Gastrocnemius medialis (tissue), 4 donors: ENCODE data around the gene SLC44A1. TPM values are rescaled to one million over a fixed set of nuclear protein-coding genes. Genes with fewer than 3 reads are reported as not detected.
A peak's percentile ranks its signal among the peaks of the same experiment; 100 is the strongest.

Source experiments
- ATAC-seq, 2 donors: fragments of 150-250 bp; one replicate each; pipeline ENCODE4 v1.9.1; 2016
- DNase-seq, 2 donors: peaks; one replicate each; pipeline ENCODE4 v3.0.0-alpha.2; 2019
- H3K27ac ChIP-seq, 4 donors: fragments of 200-600 bp; sonication (generic); 1 replicate in 1 of 4; 2 replicates in 3 of 4; pipeline ENCODE4 v1.5.1; 2016 to 2018; ENCODE audit warnings: mild to moderate bottlenecking in 2 of 4, moderate library complexity in 1 of 4
- H3K27me3 ChIP-seq, 3 donors: fragments of 200-600 bp; sonication (generic) in 2 of 3; 1 replicate in 1 of 3; 2 replicates in 2 of 3; pipeline versions ENCODE4 v1.5.1 to v1.6.0; 2016 to 2019; ENCODE audit warnings: mild to moderate bottlenecking in 1 of 3, moderate library complexity in 1 of 3
- H3K36me3 ChIP-seq, 2 donors: fragments of 200-600 bp; sonication (generic) in 1 of 2; one replicate each; pipeline ENCODE4 v1.5.1; 2017 to 2018
- H3K4me1 ChIP-seq, 2 donors: fragments of 200-600 bp; sonication (generic) in 1 of 2; one replicate each; pipeline ENCODE4 v1.5.1; 2016 to 2017; ENCODE audit warnings: mild to moderate bottlenecking in 2 of 2
- H3K4me3 ChIP-seq, 4 donors: fragments of 200-600 bp; sonication (generic) in 3 of 4; 1 replicate in 1 of 4; 2 replicates in 3 of 4; pipeline ENCODE4 v1.5.1; 2016 to 2019; ENCODE audit warnings: mild to moderate bottlenecking in 2 of 4
- H3K9me3 ChIP-seq, 3 donors: fragments of 200-600 bp; sonication (generic) in 2 of 3; 1 replicate in 1 of 3; 2 replicates in 2 of 3; pipeline ENCODE4 v1.5.1; 2016 to 2019
- CTCF ChIP-seq, 5 experiments: fragments of 450-650 bp in 3 of 5; fragments of 200-600 bp in 2 of 5; sonication (generic) in 2 of 5; IDR thresholded peaks in 4 of 5; conservative IDR thresholded peaks in 1 of 5; 1 replicate in 4 of 5; 2 replicates in 1 of 5; pipeline ENCODE4 v1.5.1; 2016 to 2019; ENCODE audit warnings: antibody characterized with exemption in 5 of 5, mild to moderate bottlenecking in 3 of 5, moderate library complexity in 3 of 5
- POLR2A ChIP-seq, 2 donors: fragments of 450-650 bp; IDR thresholded peaks; one replicate each; pipeline ENCODE4 v1.6.1; 2017; ENCODE audit warnings: antibody characterized with exemption in 2 of 2, mild to moderate bottlenecking in 2 of 2, moderate library complexity in 2 of 2
- in situ Hi-C, 4 donors: fragments of 200-750 bp; cut with MboI; loops; one replicate each; pipeline versions ENCODE4 v1.15.0 to v1.8.0; 2017; ENCODE audit warnings: low sequenced_read_pairs in 4 of 4
- intact Hi-C: fragments of 100-400 bp; cut with DNase I; formaldehyde crosslinking; loops from one replicate; pipeline ENCODE4 v1.15.1; 2023; ENCODE audit warnings: low total_unique reads
- total RNA-seq, 4 donors: library from RNA; depleted of rRNA; stranded (reverse); fragments of >200 nt; gene quantifications; one replicate each; pipeline versions ENCODE4 v1.1.0 to v1.2.3, GENCODE V29; 2016

SLC44A1 gene
- total RNA-seq, 4 donors from 2014 or later, result 5.4 to 15.9 (median 11.3) TPM

- TF ChIP-seq CTCF (IDR thresholded peaks at IDR 0.05 in 4 of 5, conservative IDR thresholded peaks at IDR 0.05 in 1 of 5) (no peak), POLR2A (IDR thresholded peaks at IDR 0.05) (no peak)
- ATAC-seq (no peak), DNase-seq (no peak)
- intact Hi-C loops, result no loop called here
- no peak overlapping the region for H3K27ac ChIP-seq
- peaks cover 0 to 29% of the 10 kb centered on the region in 2 donors for H3K36me3 ChIP-seq
- no peaks in the 10 kb centered on the region for H3K27me3 ChIP-seq
- H3K4me1 ChIP-seq, result no peaks in the 10 kb centered on the region
- no peak overlapping the region for H3K4me3 ChIP-seq
- H3K9me3 ChIP-seq, result no peaks in the 10 kb centered on the region
- in situ Hi-C loops, result loop anchor here in 3 of 4 donors (5.0 to 25.0 kb wide), 4 partner anchors 46 to 214 kb away; partner anchors contain the start of genes FKTN (in 1 of the 3) and TMEM38B (in 1 of the 3)
Observed at GRCh38 chr9:105473221-105473620, 228.8 kb downstream of the SLC44A1 start.

DNA sequence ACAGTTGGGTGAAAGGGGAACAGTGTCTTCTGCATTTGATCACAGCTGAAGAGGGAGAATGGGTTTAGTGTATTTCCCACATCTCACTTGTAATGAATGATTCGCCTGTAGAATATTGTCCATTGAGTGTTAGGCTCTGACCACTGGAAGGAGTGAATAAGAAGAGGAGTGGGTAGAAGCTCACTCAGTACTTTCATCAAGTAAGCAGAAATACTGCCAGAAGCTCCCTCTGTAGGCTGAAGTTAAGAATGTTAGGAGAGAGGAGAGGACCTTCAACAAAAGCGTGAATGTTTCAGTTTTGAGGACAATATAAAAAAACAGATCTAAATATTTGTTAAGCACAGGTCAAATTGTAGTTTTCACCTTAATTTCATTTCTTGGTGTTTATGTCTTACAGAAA is 230.9 kb downstream of the SLC44A1 start:
- H3K4me3 ChIP-seq, result no peak overlapping the region
- peaks cover 0 to 12% of the 10 kb centered on the region in 2 donors for H3K36me3 ChIP-seq
- ATAC-seq (peak; percentile 68 to 77), DNase-seq (no peak)
- H3K4me1 ChIP-seq, result no peaks in the 10 kb centered on the region
- H3K27ac ChIP-seq, result no peak overlapping the region
- H3K27me3 ChIP-seq, result no peaks in the 10 kb centered on the region
- in situ Hi-C loops (loop anchor here in 2 of 4 donors (10.0 kb wide), 1 partner anchor 51 kb away; no protein-coding TSS in a partner anchor), intact Hi-C loops (loop anchor here (2.0 kb wide), 1 partner anchor 49 kb away; no protein-coding TSS in a partner anchor)
- no peaks in the 10 kb centered on the region for H3K9me3 ChIP-seq
- TF ChIP-seq POLR2A (IDR thresholded peaks at IDR 0.05) (no peak), CTCF (IDR thresholded peaks at IDR 0.05 in 4 of 5, conservative IDR thresholded peaks at IDR 0.05 in 1 of 5) (peak in 4 of 5 experiments; percentile 27 to 44 (median 36))

DNA sequence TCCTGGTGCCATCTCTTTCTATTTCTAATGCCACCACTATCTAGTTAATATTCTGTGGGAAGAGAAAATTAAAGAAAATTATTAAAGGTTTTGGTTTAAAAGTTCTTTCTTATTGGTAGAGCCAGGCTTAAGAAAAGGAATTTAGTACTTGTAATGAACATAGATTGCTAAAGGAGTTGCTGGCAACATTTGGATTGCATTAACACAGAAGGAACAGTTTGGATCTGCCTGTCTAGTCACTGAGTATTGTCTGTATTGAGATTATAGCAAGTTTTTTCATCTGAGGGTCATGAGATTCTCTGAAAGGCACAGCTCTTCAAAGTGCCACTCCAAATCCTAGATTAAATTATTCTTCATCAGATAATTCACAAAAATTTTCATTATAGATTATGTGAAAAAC is 235.4 kb downstream of the SLC44A1 start:
- Histone ChIP-seq H3K4me3 (no peak overlapping the region), H3K9me3 (no peaks in the 10 kb centered on the region), H3K27ac (no peak overlapping the region), H3K4me1 (no peaks in the 10 kb centered on the region), H3K36me3 (no peaks in the 10 kb centered on the region), H3K27me3 (no peaks in the 10 kb centered on the region)
- DNase-seq (no peak), ATAC-seq (no peak)
- no peak for TF ChIP-seq CTCF (IDR thresholded peaks at IDR 0.05 in 4 of 5, conservative IDR thresholded peaks at IDR 0.05 in 1 of 5)
- TF ChIP-seq POLR2A (IDR thresholded peaks at IDR 0.05), result no peak
- intact Hi-C loops (no loop called here), in situ Hi-C loops (loop anchor here in 2 of 4 donors (10.0 kb wide), 1 partner anchor 55 kb away; no protein-coding TSS in a partner anchor)

DNA sequence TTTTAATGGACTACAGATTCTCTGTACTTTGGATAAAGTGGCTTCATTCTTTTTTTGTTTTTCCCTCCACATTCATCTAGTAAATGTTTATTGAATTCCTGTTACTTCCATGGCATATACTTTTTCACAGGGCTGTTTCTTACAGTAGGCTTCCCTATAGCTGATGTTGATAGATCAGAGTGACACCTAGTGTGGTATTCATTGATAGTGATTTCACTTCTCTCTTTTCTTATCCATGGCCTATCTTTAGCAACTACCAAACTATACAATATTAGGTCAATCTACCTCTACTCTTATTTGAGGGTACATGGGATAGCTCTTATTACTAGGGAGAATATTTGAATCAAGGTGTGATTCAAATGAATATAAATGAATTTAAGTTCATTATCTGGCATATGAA is 239.2 kb downstream of the SLC44A1 start:
- no peak overlapping the region for H3K27ac ChIP-seq
- H3K4me3 ChIP-seq, result no peak overlapping the region
- DNase-seq (no peak), ATAC-seq (no peak)
- peaks cover 0 to 5% of the 10 kb centered on the region in 2 donors for H3K36me3 ChIP-seq
- H3K9me3 ChIP-seq, result no peaks in the 10 kb centered on the region
- intact Hi-C loops (no loop called here), in situ Hi-C loops (no loop called here)
- no peaks in the 10 kb centered on the region for H3K27me3 ChIP-seq
- H3K4me1 ChIP-seq, result no peaks in the 10 kb centered on the region
- no peak for TF ChIP-seq CTCF (IDR thresholded peaks at IDR 0.05 in 4 of 5, conservative IDR thresholded peaks at IDR 0.05 in 1 of 5)
- TF ChIP-seq POLR2A (IDR thresholded peaks at IDR 0.05), result no peak

- Histone ChIP-seq H3K27me3 (no peaks in the 10 kb centered on the region), H3K4me3 (no peak overlapping the region), H3K36me3 (peaks cover 0 to 5% of the 10 kb centered on the region in 2 donors), H3K4me1 (no peaks in the 10 kb centered on the region), H3K9me3 (no peaks in the 10 kb centered on the region), H3K27ac (no peak overlapping the region)
- intact Hi-C loops, result no loop called here
- TF ChIP-seq CTCF (IDR thresholded peaks at IDR 0.05 in 4 of 5, conservative IDR thresholded peaks at IDR 0.05 in 1 of 5) (no peak), POLR2A (IDR thresholded peaks at IDR 0.05) (no peak)
- in situ Hi-C loops, result no loop called here
- DNase-seq, result no peak
- no peak for ATAC-seq
Observed at GRCh38 chr9:105484226-105484625, 239.8 kb downstream of the SLC44A1 start.
